Measurements from ENCODE around the gene MPP1.

GRCh38 chrX:154829134-154829533 lies 23.8 kb upstream of the MPP1 start:
- TF ChIP-seq TBP (IDR thresholded peaks at IDR 0.05; ENCODE audit: low read depth, low read length) = no peak
- no peak for TF ChIP-seq POLR2A (IDR thresholded peaks at IDR 0.05; ENCODE audit: control extremely low read depth in 1 of 2, low read depth in 2 of 2, low read length in 2 of 2)
- no peak for TF ChIP-seq CTCF (IDR thresholded peaks at IDR 0.05; ENCODE audit: control extremely low read depth in 1 of 3, insufficient read depth in 1 of 3, low read depth in 1 of 3, low read length in 3 of 3)
- no peak for TF ChIP-seq HDAC2 (IDR thresholded peaks at IDR 0.05; ENCODE audit: borderline replicate concordance in 1 of 2, low read depth in 2 of 2, low read length in 2 of 2)
- TF ChIP-seq TAF1 (IDR thresholded peaks at IDR 0.05; ENCODE audit: low read depth, low read length) = no peak
- no peak for TF ChIP-seq NRF1 (IDR thresholded peaks at IDR 0.05; ENCODE audit: low read depth, low read length)

Data from H1 (cell line).